Measurements from ENCODE around the gene MGRN1.

Gene MGRN1

DNA sequence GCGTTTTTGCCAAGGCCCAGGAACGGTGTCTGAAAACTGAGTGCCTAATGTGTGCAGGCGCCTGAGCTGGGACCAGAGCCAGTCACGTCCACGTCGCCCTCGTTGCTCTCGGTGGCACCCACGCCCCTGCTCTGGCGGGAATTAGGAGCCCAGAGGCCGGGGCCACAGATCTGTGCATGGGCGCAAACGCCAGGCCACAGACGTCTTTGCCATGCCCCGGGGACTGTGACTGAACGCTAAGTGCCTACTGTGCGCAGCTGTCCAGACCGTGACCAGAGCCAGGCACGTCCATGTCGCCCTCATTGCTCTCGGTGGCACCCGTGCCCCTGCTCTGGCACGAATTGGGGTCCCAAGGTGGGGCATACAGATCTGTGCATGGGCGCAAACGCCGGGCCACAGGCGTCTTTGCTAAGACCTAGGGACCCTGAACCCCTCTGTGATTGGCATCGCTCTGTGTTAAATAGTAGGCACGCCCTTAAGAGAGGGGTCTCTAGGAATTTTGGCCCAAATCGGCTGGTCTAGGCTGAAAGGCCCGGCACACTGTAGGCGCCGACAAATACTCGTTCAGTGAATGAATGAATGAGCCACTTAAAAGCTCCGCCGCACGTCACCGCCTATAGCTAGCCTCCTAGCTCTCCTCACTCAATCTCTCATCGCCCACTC is 9.1 kb upstream of the MGRN1 start:
- no peak overlapping the region; the same call in 1 of the 2 replicates for H3K4me3 ChIP-seq (ENCODE audit: low read depth, low read length)
- H3K27me3 ChIP-seq (ENCODE audit: insufficient read depth, low read depth, severe bottlenecking): no peaks in the 10 kb centered on the region
- no peak for DNase-seq
- H3K27ac ChIP-seq: peak overlapping the region; percentile 80
- TF ChIP-seq, protein P1, sequence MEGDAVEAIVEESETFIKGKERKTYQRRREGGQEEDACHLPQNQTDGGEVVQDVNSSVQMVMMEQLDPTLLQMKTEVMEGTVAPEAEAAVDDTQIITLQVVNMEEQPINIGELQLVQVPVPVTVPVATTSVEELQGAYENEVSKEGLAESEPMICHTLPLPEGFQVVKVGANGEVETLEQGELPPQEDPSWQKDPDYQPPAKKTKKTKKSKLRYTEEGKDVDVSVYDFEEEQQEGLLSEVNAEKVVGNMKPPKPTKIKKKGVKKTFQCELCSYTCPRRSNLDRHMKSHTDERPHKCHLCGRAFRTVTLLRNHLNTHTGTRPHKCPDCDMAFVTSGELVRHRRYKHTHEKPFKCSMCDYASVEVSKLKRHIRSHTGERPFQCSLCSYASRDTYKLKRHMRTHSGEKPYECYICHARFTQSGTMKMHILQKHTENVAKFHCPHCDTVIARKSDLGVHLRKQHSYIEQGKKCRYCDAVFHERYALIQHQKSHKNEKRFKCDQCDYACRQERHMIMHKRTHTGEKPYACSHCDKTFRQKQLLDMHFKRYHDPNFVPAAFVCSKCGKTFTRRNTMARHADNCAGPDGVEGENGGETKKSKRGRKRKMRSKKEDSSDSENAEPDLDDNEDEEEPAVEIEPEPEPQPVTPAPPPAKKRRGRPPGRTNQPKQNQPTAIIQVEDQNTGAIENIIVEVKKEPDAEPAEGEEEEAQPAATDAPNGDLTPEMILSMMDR (IDR thresholded peaks at IDR 0.05; ENCODE audit: low read depth, low read length): no peak
- H3K9me3 ChIP-seq (ENCODE audit: severe bottlenecking): no peaks in the 10 kb centered on the region
- H3K36me3 ChIP-seq: peaks cover 6% of the 10 kb centered on the region; the same call in 1 of the 2 replicates

DNA sequence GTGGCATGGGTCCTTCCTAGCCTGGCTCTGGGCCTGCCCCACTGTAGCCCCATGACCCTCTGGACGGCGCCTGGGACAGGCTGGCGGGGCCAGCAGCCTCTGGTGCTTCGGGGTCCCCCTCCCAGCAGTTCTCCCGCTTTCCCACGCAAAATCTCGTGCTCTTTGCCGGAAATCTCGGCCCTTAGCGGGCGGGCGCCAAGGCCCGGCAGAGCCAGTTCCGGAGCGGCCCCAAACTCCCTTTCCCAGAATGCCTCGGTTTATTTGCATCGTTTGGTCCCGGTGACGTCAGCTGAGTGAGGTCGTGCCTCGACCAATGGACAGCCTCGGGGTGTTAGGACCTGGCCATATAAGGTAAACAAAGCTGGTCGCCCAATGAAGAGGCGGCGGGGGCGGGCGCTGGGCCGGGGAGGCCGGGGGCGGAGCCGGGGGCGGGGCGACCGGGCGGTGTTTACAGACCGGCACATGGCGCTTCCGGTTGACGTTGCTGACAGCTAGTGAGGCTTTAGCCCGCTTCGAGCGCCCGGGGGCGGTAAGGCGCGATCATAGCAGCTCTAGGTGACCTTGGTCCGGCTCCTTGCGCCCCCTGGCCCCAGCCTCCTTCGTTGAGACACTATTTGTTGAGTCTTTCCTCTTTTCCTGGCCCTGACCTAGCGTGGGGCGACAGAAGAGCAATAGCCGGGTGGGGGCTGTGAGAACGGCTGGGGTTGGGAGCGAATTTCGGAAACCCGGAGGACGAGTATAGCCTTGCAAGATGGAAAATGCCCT is 8.4 kb upstream of the MGRN1 start:
- TF ChIP-seq, protein P1 (IDR thresholded peaks at IDR 0.05; ENCODE audit: low read depth, low read length): peak; percentile 59
- no peaks in the 10 kb centered on the region for H3K9me3 ChIP-seq (ENCODE audit: severe bottlenecking)
- peak overlapping the region; percentile 98 for H3K27ac ChIP-seq
- no peaks in the 10 kb centered on the region for H3K27me3 ChIP-seq (ENCODE audit: insufficient read depth, low read depth, severe bottlenecking)
- peak; percentile 99 for DNase-seq
- H3K36me3 ChIP-seq: peaks cover 1% of the 10 kb centered on the region; the same call in 1 of the 2 replicates
- peak overlapping the region; percentile 45 for H3K4me3 ChIP-seq (ENCODE audit: low read depth, low read length)

DNA sequence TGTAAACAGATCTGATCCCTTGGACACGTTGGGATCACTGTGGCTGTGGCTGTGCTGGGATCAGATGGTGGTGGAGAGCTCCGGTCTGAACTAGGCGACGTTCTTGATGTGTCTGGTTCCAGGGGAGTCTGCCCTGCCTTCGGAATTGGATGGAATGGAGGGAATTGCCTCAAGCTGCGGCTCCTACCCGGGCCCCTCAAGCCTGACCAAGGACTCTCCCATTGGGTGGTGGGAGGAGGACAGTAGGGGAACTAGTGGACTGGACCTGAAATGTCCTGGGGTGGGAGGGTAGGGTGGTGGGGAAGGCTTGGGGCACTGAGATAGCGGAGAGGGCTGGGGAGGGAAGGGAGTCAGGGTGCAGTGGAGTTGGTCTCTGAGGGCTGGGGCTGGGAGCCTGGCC is 6.7 kb upstream of the MGRN1 start:
- no peak for DNase-seq
- Histone ChIP-seq H3K27me3 (ENCODE audit: insufficient read depth, low read depth, severe bottlenecking) (no peaks in the 10 kb centered on the region), H3K4me3 (ENCODE audit: low read depth, low read length) (no peak overlapping the region), H3K27ac (peak overlapping the region; percentile 98), H3K9me3 (ENCODE audit: severe bottlenecking) (no peaks in the 10 kb centered on the region), H3K36me3 (no peaks in the 10 kb centered on the region)
- TF ChIP-seq, protein P1 (IDR thresholded peaks at IDR 0.05; ENCODE audit: low read depth, low read length): no peak

DNA sequence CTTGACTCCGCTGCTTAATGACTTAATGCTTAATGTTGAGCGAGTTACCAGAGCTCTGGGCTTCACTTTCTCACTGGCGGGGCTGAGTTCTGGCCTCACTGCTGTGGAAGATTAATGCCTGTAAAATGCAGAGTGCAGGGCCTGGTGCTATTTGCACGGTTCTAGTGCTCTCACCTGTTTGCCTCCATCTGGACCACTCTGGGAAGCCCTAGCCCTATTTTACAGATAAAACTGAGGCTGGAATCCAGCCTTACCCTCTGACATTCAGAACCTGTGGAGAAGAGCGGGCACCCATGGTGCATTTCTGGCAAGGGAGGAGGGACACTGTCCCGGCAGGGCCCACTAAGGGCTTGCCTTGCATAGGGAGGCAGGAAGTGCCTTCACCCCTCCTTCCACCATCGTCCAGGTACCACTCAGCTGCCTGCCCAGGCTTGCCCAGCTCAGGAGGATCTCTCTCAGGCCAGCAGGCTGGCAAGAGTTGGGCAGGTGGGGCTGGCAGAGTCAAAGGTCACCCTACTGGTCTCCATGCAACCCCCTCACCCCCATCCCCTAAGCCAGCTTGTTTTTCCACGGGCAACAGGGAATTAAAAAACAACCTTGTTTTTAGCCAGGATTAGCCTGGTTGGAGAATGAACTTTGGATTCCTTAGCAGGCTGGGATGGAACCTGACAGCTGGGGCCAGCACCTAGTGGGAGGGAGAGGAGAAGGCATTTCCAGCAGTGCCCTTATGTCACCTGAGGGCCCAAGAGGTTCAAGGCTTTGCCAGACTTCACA is 5.8 kb upstream of the MGRN1 start:
- Histone ChIP-seq H3K9me3 (ENCODE audit: severe bottlenecking) (no peaks in the 10 kb centered on the region), H3K27ac (peak overlapping the region; percentile 98), H3K27me3 (ENCODE audit: insufficient read depth, low read depth, severe bottlenecking) (no peaks in the 10 kb centered on the region), H3K36me3 (no peaks in the 10 kb centered on the region), H3K4me3 (ENCODE audit: low read depth, low read length) (no peak overlapping the region)
- TF ChIP-seq, protein P1 (IDR thresholded peaks at IDR 0.05; ENCODE audit: low read depth, low read length): 0 out of 2 replicates have a peak, but pooled peaks have one; percentile 8
- peak; percentile 75 for DNase-seq

DNA sequence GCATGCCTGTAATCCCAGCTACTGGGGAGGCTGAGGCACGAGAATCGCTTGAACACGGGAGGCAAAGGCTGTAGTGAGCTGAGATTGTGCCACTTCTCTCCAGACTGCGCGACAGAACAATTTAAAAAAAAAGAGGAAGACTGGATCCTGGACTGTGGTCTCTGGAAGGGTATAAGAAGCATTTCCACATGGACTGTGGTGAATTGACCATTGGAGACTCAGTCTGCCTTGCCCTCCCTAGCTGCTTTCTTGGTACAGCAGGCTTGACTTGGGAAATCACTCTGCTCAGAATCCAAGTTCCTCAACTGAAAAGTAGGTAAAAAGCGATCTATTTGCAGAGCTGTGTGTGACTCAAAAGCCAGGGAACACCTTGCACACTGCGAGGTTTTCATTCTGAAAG is 1.0 kb upstream of the MGRN1 start:
- H3K27ac ChIP-seq: no peak overlapping the region
- no peak overlapping the region for H3K4me3 ChIP-seq (ENCODE audit: low read depth, low read length)
- H3K9me3 ChIP-seq (ENCODE audit: severe bottlenecking): no peaks in the 10 kb centered on the region
- TF ChIP-seq, protein P1 (IDR thresholded peaks at IDR 0.05; ENCODE audit: low read depth, low read length): no peak
- H3K36me3 ChIP-seq: peaks cover 8% of the 10 kb centered on the region
- no peak for DNase-seq
- H3K27me3 ChIP-seq (ENCODE audit: insufficient read depth, low read depth, severe bottlenecking): no peaks in the 10 kb centered on the region

All from WERI-Rb-1 (cell line).